DMS153 treated with DMSO at 0.1 percent for 48 hours (cell line): ENCODE results near the gene HAVCR1.
"Not testable (repeated sequence)": the region's sequence is repeated elsewhere in the genome, so short reads cannot be mapped to it uniquely, and the experiment has no call there.

Source experiments
- DNase-seq: peaks from one replicate; lab custom pipeline; 2025; ENCODE audit not compliant: unreplicated experiment; lab: John Stamatoyannopoulos, UW

Gene HAVCR1

DNA sequence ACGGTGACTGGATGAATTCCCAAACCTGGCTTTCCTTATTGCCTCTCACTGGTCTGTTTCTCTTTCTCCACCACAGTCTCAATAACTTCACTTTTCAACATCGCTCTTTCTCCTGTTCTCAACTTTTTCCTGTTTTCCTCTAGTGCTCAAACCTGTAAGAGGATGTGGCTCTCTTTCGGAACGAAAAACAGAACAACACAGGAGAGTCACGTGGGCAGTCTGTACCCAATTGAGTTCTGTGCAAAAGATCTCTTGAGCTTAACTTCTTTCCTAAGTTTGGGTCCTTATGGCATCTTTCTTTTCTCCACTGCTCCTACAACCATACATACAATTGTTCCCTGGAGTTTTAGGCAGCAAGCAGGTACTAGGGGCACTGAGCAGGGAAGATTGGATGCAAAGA is 8.9 kb downstream of the HAVCR1 start:
- no peak for DNase-seq

DNA sequence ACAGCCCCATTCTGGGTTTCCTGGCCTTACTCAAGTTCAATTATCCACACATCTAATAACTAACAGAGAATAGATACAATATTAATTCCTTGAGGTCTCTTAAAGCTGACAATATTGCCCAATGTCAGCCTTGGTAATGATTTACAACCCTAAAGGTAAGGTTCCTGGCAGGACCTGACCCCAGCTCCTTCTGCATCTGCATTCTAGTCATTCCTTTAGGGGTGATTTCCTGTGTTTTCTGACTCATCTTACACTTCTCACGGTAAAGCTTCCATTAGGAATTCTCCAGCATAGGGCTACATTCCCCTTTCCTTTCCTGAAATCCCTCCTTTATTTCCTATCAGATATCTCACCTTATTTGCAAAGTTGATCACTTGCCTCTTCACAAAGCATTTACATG is 9.3 kb downstream of the HAVCR1 start:
- DNase-seq, result no peak

DNA sequence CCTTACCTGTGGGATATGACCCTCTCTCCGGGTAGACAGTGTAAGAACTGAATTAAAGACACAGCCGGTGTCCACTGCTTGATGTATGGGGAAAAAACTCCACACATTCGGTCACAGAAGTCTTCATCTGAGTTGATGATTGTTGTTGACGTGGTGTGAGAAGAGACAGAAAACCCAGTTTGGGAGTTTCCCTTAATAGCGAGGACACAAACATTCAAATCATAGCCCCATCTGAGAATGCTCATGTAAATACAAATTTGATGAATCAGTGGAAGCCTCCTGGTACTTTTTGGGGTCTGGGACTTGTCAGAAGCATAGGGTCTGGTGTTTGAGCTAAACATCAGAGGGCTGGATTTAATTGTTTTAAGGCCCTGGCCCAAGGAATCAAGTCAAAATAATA is 11.0 kb downstream of the HAVCR1 start:
- no peak for DNase-seq

DNA sequence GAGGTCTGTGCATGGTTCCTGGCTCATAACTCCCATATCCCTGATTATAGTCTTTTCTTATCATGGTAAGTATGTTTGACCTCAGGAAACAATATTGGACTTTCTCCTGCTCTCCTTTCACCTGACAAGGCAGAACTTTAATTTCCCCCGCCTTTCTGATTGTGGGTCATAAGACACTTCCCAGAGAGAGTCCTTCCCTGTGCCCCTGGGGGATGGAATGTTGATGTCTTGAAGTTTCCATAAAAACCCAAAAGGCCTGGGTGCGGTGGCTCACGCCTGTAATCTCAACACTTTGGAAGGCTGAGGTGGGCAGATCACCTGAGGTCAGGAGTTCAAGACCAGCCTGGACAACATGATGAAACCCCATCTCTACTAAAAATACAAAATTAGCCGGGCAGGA is 11.9 kb downstream of the HAVCR1 start:
- not testable (repeated sequence) for DNase-seq

DNA sequence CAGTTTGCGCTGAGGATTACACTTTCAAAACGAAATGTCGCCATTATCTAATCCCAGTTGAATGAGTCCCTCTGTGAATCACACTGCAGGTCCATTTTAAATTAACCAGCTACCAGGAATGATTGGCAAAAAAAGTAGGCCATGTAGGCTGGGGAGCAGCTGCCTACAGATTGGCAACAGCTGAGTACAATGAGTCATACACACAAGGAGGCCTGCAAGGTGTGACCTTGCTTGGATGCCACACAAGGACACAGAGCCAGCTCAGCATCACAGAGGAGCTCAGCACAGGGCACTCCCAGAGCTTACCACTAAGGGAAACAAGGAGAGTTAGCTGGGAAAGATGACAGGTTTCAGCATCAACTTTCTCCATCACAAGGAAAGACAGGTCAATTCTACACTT is 12.9 kb downstream of the HAVCR1 start:
- DNase-seq, result no peak

DNA sequence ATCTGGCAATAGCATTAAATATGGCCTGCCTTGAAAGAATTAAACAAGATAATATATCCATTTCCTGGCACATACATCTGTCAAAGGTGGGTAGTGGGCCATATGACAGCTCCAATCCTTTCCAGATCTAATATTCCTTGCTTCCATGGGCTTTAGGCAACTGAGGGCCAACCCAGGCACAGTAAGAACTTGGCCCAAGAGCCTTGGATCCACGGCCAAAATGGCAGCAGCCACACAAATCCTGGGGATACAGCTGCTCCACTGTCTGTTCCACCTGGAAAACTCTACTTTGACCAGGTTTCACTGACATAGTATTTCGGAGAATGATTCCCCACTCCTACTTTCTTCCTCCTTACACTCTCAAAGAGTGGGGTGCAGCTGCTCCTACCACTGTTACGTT is 13.3 kb downstream of the HAVCR1 start:
- no peak for DNase-seq

DNA sequence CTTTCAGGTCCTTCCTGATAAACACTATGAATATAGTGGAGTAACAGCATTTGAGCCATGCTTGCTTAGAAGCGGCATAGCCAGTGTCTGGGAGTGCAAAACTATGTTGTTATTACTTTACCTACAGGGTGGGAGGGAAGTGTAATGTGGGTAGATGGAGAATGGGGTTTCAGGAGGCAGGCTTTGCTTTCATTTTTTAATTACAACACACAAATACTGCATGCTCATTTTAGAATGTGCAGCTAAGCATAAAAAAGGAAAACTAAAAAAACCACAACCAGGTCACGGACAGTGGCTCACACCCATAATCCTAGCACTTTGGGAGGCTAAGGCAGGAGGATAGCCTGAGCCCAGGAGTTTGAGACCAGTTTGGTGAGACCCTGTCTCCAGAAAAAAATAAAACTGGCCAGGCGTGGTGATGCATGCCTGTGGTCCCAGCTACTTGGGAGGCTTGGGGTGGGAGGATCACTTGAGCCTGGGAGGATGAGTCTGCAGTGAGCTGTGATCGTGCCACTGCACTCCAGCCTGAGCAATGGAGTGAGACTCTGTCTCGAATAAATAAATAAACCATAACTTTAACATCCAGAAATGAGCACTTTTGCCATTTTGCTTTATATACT is 20.2 kb downstream of the HAVCR1 start:
- no peak for DNase-seq

DNA sequence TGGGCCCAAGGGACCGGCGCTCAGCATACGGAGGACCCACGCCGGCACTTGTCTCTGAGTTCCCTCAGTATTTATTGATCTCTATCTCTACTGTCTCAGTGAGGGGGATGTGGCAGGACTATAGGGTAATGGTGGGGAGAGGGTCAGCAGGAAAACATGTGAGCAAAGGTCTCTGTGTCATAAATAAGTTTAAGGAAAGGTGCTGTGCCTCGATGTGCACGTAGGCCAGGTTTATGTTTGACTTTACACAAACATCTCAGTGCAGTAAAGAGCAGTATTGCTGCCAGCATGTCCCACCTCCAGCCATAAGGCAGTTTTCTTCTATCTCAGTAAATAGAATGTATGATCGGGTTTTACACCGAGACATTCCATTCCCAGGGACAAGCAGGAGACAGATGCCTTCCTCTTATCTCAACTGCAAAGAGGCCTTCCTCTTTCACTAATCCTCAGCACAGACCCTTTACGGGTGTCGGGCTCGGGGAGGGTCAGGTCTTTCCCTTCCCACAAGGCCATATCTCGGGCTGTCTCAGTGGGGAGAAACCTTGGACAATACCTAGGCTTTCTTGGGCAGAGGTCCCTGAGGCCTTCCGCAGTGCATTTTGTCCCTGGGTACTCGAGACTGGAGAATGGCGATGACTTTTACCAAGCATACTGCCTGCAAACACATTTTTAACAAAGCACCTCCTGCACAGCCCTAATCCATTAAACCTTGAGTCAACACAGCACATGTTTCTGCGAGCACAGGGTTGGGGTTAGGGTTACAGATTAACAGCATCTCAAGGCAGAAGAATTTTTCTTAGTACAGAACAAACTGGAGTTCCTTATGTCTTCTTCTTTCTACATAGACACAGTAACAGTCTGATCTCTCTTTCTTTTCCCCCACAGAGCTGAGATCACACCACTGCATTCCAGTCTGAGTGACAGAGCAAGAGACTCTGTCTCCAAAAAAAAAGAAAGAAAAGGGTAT is 24.5 kb downstream of the HAVCR1 start:
- DNase-seq, result not testable (repeated sequence)

DNA sequence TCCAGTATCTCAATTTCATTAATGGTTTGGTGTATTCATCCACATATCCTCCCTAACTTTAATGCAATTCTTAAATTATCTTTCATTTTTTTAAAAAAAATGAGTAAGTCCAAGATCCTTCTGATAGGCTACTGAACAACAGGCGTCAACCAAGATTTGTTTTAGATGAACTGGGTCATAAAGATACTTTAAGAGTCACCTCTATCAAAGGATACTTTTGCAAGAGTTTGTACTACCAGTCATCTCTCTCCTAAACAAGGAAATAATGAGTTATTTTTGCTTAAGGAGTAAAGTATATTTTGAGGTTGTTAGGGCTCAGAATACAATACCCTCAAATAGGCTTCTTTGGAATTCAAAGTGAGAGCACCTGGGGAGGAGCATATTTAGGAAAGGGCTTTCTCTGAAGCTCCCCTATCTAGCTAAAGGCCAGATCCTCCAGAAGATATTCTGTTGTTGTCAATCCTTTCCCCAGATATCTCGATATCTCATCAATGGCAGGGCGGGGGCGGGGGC is 25.8 kb downstream of the HAVCR1 start:
- no peak for DNase-seq

DNA sequence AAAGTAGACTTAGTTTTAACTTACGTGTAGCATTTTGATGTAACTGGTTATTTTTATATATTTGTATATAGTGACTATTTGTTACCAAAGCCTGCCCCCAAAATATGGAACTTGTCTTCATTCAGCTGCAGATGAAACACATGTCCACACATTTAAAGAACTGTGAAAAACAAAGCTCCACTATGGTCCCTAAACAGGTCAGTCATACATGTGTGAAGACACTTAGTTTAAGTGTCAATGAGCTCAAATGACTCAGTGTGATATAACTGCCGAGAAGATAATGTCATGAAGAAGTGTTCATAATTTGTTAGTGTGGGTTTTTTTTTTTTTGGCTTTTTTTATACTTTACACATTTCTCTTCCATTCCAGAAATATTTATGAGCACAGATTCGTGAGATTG is 28.2 kb downstream of the HAVCR1 start:
- no peak for DNase-seq

DNA sequence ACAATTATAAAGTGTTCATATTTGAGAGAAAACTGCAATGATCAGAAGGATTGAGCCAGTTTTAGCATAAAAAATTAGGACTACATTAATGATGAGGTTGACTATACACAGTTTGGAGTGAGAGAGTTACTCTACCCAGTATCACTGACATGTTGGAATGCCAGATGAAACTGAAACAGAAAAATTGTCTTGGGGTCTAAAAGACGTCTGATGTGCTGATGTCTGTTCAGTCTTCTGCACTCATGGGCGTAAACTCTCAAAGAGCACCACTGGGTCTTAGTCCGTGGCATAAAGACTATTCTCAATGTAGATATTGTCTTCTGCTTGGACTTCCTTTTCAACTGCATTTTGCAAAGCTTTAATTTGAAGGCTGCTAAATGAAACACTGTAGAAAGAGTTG is 29.5 kb downstream of the HAVCR1 start:
- DNase-seq, result no peak

DNA sequence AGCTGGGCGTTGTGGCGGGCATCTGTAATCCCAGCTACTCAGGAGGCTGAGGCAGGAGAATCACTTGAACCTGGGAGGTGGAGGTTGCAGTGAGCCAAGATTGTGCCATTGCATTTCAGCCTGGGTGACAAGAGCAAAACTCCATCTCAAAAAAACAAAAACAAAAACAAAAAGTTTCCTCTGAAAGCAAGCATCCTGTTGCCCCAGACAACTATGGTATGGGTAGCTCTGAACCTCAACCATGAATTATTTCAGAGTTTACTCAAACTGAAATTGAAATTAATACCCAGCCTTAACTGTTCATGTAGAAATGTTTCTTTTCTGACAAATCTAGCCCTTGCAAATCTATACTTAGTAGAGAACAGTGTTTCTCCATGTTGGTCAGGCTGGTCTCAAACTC is 31.3 kb downstream of the HAVCR1 start:
- DNase-seq, result not testable (repeated sequence)

DNA sequence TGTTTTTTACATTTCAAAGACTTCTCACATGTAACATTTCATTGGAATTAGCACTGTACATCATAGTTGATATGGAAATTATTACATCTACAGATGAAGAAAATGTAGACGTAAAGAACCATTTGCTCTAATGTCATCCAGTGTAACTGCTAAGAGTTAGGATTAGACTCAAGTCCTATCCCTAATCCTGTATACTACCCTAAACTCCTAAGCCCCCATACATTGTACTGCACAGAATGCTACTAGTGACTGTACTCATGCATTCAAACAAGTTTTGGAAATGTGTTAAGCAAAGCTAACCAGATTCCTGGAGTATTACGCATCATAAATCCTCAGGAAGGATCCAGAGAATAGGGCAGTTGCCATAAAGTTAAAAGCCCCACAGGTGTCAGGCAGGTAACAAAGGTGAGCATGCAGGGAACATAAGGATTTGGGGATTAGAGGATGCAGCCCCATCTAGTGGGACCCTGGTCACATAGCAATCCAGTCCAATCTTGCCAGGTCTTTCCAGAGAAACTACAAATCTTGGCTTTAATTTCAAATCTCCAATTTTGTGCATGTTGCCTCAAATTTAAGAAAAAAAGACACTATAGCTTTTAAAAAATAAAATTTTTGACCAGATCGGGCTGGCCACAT is 32.0 kb downstream of the HAVCR1 start:
- peak; percentile 10 for DNase-seq

DNA sequence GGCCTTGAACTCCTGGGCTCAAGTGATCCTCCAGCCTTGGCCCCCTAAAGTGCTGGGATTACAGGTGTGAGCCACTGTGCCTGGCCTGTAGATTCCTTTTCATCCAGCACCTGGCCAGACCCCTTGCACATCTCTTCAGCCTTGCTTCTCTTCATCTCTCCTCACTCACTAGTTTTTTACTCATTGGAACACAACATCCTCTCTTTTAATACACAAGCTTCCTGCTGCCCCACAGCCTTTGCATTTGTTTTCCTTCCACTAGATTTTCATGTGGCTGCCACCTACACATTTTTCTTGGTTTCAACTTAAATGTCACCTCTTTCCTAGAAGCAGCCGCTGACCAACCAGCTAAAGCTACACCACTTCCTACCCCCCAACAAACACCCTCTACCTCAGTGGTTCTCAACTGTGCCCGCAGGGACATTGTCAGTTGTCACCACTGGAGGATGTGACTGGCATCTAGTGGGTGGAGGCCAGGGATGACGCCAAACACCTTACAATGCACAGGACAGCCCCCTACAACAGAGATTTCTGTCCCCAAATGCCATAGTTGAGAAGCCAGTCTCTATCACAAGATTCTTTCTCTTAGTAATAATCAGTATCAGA is 33.7 kb downstream of the HAVCR1 start:
- no peak for DNase-seq

DNA sequence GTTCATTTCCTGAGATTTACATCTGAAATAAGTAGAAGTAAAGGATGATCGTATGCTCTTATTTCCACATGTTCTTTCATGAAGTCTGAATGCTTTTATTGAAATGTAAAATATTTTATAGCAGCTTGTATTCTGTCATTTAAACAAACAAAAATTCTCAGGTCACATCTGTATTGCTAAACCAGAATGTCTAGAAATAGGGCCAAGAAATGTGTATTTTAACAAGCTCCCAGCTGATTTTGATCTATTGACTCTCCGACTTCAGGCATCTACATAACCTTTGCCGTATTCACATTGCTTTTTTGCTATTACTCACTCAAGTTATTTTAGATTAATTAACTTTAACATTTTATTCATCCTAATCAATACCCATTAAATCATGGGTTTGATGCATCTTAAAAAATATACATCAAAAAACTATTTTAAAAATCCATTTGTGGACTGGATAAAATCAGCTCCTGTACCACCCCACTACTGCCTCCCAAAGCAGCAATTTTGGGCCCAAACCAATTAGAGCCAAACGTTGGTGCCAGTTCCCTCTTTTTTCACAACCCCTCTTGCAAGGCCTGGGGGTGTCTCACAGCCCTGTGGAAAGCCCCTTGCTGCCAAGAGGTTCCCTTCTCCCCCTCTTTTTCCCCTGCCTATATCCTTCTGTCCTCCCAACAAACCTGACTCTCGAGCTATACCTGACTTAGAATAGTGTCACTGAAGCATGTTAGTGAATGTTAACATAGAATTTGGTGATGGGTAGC is 34.5 kb downstream of the HAVCR1 start:
- DNase-seq, result no peak

DNA sequence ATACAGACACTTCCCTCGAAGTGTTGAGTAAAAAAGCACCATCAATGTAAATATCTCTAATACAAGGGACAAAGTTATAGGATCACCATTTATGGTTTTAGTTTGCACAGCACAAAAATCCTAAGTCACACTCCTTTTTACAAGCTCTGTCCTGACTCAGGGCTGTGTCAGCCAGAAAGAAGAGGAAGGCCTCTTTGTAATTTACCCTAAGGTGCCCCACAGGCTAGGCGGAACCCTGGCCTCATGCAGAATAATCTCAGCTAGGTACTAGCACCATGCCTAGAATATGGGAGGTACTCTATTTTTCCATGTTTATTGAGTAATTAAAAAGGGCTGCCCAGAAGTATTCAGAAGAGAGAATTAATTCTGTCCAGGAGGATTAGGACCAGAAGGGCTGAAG is 36.9 kb downstream of the HAVCR1 start:
- no peak for DNase-seq

DNA sequence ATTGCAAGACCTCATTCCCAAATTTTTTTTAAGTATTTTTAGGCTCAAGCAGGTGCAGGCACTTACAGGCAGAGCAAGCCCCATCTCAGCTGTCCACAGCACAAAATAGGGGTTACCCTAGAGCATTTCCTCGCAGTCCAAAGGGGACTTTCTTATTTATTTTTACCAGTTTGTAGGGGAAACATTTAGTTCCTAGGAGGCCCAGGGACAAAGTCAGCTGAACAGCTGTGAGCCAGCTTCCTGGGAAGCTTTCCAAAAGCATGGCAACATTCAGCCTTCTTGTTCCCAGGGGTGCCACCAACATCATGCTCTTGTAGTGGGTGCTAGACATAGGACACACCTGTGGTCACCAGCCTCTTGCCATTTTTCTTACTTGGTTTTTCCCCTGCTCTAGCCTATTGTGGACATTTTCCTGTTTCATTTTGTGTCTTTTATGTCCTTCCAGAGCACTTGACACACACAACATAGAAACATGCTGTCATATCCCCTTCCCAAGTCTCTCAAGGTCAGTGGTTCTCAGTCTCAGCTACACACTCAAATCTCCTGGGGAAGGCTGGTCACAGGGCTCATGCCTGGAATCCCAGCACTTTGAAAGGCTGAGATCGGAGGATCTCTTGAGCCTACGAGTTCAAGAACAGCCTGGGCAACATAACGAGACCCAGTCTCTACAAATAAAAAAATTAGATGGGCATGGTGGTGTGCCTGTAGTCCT is 38.2 kb downstream of the HAVCR1 start:
- DNase-seq, result no peak

DNA sequence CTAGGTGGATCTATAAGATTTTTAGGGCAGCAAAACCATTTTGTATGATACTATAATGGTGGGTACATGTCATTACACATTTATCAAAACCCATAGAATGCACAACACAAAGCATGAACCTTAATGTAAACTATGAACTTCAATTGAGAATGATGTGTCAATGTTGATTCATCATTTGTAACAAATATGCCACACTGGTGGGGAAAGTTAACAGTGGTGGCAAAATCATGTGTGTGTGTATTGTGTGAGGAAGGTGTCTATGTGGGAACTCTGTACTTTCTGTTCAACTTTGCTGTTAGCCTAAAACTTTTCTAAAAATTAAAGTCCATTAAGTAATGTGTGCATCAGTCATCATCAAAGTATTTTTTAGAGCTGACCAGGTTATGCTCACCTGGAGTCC is 38.9 kb downstream of the HAVCR1 start:
- no peak for DNase-seq

DNA sequence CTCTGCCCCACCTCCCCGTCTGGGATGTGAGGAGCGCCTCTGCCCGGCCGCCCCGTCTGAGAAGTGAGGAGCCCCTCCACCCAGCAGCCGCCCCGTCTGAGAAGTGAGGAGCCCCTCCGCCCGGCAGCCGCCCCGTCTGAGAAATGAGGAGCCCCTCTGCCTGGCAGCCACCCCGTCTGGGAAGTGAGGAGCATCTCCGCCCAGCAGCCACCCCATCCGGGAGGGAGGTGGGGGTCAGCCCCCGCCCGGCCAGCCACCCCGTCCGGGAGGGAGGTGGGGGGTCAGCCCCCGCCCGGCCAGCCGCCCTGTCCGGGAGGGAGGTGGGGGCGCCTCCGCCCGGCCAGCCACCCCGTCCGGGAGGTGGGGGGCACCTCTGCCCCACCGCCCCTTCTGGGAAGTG is 44.8 kb downstream of the HAVCR1 start:
- not testable (repeated sequence) for DNase-seq

DNA sequence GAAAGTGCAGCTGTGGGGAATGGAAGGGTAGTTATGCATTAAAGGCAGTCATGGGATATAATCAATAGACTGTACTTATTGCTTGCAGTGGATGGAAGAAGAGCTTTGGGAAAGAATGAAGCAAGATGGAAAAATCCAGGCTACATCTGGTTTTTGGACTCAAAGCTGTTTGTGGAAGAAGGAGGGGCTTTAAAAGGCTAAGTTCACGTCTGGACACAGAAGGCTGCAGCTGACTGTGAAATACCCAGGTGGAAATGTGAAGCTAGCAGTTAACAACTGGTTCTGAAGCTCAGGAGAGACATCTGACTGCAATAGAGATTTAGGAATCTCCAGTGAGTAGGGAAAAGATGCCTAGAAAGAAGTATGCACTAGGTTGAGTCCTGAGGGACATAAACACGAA is 52.7 kb downstream of the HAVCR1 start:
- DNase-seq, result no peak
